UCSD-AML1 (cell line): ENCODE results near the gene SIGMAR1.

Experiments used
- DNase-seq: peaks from one replicate; lab custom pipeline; 2025; ENCODE audit not compliant: unreplicated experiment; lab: John Stamatoyannopoulos, UW

The SIGMAR1 gene

GRCh38 chr9:34633166-34633565, 4.4 kb downstream of the SIGMAR1 start:
- DNase-seq: no peak

DNA sequence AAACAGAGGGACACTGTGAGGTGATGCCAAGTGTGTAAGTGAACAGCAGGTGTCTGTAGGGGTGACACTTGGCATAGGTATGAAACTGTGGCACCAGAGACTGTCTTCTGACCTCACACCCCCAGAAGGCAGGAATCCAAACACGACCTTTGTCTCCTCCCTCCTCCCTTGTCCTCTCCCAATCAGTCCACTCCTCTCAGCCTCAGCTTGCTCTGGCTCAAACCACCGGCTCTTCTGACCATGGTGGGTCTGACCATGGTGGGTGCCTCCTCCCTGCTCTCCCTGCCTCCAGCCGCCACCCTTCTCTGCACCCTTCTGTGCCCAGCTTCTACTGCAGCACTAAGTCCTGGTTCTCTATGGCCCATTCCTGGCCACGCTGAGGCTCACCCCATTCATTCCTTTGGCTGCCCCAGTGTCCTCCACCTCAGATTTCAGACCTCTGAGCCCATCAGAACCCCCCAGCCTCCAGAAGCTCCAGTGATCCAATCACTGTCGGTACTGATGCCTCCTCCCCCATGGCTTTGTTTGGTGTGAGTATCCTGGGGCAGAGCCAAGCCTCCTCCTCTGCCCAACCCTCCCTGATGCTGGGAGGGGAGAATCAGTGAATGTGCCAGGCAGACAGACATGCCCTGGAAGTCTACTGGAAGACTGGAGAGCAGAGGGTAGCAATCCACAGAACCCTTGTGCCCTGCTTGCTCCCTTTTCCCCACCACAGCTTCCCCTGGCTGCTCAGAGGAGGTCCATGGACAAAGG, 7.0 kb downstream of the SIGMAR1 start:
- no peak for DNase-seq

- DNase-seq: no peak
Measured at GRCh38 chr9:34629491-34629808, 8.1 kb downstream of the SIGMAR1 start.

GRCh38 chr9:34628656-34629490, 8.7 kb downstream of the SIGMAR1 start, which contains the start of gene ARID3C:
Gene ARID3C, minus strand, starts transcription at chr9:34629066. Its CDS starts 1,052 bp downstream, at chr9:34628014.
- no peak for DNase-seq

- no peak for DNase-seq
Measured at GRCh38 chr9:34627716-34628655, 9.6 kb downstream of the SIGMAR1 start.

GRCh38 chr9:34625186-34625486, 12.5 kb downstream of the SIGMAR1 start:
- DNase-seq: no peak

DNA sequence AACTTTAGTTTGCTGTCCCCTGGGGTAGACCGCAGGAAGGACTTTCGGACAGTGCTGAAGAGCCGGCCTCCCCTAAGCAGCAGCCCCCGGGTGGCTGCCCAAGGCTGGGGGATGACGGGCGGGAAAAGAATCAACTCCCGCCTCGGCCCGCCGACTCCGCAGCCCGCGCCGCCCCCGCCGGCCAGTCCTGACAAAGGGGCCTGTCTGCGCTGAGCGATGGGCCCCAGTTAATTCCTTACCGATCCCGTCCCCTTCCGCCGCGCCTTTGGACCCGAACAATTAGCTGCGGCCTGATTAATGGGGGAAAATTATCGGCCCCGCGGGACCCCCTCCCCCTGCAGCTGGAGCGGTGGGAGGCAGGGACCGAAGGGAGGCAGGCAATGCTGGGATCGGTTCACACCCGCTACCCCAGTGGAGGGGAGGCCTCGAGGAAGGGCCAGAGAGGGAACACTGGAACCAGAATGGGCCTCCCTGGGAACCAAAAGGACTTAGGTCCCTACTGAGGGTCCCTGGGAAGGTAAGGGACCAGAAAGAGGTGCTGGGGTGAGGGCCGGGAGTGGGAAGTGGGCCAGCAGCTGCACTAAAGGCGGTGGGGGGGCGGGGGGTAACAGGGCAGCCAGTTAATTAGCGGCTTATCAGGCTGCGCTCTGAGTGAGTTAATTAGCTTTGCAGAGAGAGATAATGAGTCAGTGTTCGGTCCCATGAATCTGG, 13.0 kb downstream of the SIGMAR1 start:
- no peak for DNase-seq

DNA sequence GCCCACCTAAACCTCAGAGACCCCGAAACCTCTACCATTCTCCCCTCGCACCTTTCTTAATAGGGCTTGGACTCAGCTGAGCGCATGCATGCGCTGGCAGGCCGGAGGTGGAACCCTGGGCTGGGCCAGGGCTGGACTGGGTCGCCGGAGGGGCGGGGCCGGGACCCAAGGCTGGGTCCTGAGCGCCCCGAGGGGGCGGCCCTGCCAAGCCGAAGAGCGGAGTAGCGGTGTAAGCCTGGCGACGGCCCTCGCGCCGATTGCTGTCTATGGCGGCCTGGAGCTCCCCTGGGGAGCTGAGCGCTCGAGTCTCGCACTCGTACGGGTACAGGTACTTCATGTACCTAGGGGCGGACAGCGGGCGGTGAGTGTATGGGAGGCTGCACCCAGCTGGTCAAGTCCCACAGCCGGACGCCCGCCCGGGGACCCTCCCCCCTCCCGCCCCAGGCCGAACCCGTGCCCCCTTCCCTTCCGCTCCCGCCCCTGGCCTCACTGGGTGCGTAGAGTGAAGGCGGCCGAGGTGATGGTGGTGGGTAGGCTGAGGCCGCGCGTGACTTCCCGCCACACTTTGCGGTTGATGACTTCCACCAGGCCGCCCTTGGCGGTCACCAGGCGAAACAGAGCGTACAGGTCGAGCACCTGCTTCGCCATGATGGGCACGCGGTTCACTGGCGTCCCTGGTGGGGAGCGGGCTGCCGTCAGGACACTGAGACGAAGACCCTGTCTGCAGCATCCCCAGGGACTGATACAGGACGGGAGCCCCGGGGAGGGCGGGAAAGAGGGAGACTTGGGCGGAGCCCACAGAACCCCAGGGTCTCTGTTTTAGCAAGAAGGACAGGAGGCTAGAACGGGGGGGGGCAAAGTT, 14.0 kb downstream of the SIGMAR1 start:
- no peak for DNase-seq

DNA sequence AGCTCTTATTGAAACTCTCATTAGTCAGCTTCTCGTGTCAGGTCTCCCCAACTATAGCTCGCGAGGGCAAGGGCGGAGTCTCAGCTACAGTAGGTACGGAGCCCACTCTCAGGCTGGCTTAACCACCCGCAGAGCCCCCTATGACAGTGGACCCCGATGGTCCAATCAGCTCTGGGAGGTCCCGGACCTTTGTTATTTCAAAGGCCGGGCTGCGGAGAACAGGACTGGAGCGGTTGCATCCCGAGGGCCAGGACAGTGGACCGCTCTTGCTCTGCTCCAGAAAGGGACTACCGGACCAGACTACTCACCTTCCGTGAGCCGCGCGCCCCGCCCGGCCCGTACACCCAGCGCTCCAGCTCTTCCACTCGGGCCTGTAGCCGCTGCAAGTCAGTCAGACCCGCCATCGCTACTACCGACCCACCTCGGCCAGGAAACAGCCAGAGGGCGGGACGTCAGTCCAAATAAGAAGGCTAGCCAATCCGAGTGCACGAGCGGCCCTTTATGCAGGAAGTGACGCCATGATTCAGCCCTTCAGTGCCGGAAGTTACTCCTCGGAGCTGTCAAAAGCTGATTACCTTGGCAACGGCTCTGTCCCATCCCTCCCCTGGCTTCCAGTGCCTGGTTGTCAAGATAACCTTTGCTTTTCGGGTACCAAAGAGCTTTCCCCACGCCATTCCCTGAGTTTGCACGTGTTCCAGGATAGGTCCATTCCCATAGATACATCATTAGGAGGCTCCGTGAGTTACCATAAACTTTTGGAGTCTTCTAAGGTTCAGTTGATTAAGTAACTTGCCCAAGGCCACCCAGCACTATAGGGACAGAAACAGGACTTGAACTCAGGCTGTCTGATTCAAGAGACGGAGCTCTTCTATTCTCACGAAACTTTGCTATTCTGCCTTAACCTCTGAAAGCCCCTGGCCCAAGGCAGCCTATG, 17.3 kb downstream of the SIGMAR1 start, which contains the start of gene DCTN3:
TSS of gene DCTN3 (minus strand) at position 435 of the 934 bp plus-strand sequence. CDS start at position 404, 31 bp downstream.
- DNase-seq: peak; percentile 88

- DNase-seq: no peak
Measured at GRCh38 chr9:34615132-34615531, 22.5 kb downstream of the SIGMAR1 start.

- DNase-seq: peak; percentile 75
Measured at GRCh38 chr9:34612788-34613390, 24.7 kb downstream of the SIGMAR1 start.

DNA sequence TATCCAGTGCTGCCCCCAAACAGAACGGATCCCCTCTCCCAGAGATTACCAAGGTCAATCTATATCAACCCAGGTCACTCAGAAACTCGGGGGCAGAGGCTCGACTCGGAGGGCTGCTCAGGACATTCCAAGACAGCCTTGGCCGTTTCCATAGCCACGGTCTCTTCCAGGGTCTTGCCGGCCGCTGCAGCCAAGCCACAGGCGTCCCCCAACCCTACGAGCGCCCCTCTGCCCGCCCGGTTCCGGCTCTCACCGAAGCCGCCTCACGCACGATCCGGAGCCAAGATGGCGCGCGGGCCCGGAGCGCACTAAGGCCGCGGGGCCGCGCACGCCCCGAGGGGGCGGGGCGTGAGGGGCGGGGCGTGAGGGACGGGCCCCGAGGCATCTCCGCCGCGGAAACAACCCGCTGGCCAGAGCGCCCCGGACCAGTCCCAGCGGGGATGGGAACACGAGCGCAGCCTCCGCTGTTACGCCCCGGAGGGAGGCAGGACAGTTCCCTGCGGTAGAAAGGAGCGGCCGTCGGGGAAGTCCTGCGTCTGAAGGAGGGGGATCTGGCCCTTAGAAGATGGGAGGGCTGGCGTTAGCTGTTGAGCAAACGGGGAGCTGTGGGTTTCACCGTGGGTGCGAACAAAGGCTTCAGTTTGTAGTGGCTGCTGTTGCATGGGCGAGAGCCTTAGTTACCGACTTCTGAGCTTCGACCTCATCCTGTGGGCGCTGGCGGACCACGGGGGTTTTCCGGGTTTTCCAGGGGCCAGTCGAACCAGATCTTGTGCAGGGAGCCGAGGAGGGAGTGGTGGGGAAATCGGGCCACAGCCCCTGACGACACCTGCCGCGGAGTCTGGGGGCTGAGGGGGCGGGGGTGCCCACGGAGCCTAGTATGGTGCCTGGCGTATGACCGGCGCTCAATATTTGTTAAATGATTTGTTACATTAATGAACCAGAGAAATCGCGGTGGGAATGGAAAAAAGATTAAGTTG, 25.5 kb downstream of the SIGMAR1 start, which contains the start of gene RPP25L:
TSS of gene RPP25L (minus strand) at position 287 of the 977 bp plus-strand sequence. CDS start 801 bp downstream, outside the sequence.
- peak; percentile 92 for DNase-seq

GRCh38 chr9:34611251-34611810, 26.3 kb downstream of the SIGMAR1 start:
- no peak for DNase-seq

GRCh38 chr9:34610434-34611206, 27.0 kb downstream of the SIGMAR1 start:
- DNase-seq: no peak

GRCh38 chr9:34607331-34607730, 30.3 kb downstream of the SIGMAR1 start:
- DNase-seq: no peak

DNA sequence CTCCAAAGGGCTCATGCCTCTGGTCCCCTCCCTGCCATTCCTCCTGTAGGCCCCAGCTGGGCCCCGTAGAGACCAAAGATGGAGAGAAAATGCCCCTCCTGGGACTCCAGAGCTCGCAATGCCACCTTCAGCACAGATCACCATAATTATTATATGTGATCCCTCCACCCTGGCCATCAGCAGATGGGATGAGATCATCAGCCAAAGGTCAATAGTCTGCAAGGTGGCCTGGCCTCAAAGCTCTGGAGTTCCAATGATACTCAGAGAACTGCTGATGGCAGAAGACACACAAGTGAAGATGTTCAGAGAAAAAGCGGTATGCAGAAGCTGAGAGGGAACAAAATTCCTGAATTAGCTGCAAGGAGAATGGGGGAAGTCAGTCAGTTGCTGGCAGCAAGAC, 30.7 kb downstream of the SIGMAR1 start:
- DNase-seq: no peak
